GM12875 (cell line): ENCODE data around the gene GLTPD2.

ENCODE experiments used
- H3K4me3 ChIP-seq: one replicate; pipeline ENCODE4 v1.5.1; 2011; ENCODE audit warnings: low read depth, low read length, control low read depth
- TF ChIP-seq, protein P1 (sequence below): IDR thresholded peaks from 2 replicates; pipeline ENCODE4 v1.5.1; 2011; ENCODE audit warnings: low read depth, mild to moderate bottlenecking, control low read depth, inconsistent platforms, low read length, moderate library complexity, borderline replicate concordance; ENCODE audit not compliant: insufficient read depth

The GLTPD2 gene

GRCh38 chr17:4806777-4807604, 18.2 kb downstream of the GLTPD2 start, which contains the start of gene PLD2:
TSS of gene PLD2 (plus strand) at chr17:4807152. CDS start at chr17:4807773, 621 bp downstream.
- peak within 1 kb of the TSS; percentile 88 for H3K4me3 ChIP-seq
- TF ChIP-seq, protein P1, sequence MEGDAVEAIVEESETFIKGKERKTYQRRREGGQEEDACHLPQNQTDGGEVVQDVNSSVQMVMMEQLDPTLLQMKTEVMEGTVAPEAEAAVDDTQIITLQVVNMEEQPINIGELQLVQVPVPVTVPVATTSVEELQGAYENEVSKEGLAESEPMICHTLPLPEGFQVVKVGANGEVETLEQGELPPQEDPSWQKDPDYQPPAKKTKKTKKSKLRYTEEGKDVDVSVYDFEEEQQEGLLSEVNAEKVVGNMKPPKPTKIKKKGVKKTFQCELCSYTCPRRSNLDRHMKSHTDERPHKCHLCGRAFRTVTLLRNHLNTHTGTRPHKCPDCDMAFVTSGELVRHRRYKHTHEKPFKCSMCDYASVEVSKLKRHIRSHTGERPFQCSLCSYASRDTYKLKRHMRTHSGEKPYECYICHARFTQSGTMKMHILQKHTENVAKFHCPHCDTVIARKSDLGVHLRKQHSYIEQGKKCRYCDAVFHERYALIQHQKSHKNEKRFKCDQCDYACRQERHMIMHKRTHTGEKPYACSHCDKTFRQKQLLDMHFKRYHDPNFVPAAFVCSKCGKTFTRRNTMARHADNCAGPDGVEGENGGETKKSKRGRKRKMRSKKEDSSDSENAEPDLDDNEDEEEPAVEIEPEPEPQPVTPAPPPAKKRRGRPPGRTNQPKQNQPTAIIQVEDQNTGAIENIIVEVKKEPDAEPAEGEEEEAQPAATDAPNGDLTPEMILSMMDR, result no peak

DNA sequence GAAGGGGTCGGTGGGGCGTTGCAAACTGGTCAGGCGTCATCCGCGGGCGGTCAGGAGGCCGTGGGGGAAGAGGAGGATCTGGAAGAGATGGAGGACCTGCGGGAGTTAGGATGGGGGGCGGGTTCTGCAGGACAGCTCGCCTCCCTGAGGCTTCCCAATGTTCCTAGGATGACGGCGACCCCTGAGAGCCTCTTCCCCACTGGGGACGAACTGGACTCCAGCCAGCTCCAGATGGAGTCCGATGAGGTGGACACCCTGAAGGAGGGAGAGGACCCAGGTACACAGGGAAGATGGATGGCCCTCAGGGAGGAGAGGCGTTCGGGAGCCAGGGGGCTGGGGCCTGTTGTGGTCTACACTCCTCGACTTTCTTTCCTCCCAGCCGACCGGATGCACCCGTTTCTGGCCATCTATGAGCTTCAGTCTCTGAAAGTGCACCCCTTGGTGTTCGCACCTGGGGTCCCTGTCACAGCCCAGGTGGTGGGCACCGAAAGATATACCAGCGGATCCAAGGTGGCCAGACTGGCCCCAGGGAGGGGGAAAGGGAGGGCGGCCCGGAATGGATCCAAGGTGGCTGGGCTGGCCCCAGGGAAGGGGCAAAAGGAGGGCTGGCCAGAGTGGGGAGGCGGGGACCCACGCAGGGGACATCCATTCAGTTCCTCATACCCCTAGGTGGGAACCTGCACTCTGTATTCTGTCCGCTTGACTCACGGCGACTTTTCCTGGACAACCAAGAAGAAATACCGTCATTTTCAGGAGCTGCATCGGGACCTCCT, 19.0 kb downstream of the GLTPD2 start:
- peak overlapping the region; percentile 88 for H3K4me3 ChIP-seq
- TF ChIP-seq, protein P1, result no peak

DNA sequence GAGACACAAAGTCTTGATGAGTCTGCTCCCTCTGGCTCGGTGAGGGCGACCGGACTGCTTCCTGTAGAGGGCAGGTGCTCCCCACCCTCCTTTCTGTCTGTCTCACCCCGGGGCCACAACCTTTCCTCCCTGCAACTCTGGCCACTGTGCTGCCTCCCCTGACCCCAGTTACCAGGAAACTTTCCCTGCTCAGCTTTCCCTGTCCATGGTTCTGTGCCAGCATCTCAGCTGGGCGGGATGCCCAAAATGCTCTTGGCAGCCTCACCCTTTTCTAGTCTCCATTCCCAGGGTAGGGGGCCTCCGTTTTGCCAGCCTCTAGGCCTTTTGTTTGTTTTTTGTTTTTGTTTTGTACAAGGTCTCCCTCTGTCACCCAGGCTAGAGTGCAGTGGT, 19.6 kb downstream of the GLTPD2 start:
- TF ChIP-seq, protein P1, result no peak
- H3K4me3 ChIP-seq, result no peak overlapping the region

- H3K4me3 ChIP-seq, result no peak overlapping the region
- TF ChIP-seq, protein P1, result no peak
These were observed 22.0 kb downstream of the GLTPD2 start for GRCh38 chr17:4810696-4811290.

DNA sequence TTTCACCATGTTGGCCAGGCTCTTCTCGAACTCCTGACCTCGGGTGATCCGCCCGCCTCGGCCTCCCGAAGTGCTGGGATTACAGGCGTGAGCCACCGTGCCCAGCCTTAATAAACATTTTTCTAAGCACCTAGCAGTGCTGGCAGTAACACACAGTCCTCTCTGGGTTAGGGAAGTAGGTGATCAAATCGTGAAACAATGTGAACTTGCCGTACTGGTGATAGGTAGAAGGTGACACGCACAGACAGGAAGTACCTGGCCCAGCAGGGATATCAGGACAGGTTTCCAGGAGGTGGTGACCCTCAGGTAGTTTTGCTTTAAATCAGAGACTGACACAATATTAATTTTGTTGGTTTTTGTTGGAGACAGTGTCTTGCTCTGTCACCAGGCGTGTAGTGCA, 22.7 kb downstream of the GLTPD2 start:
- no peak overlapping the region for H3K4me3 ChIP-seq
- TF ChIP-seq, protein P1, result no peak

GRCh38 chr17:4812690-4813089, 23.9 kb downstream of the GLTPD2 start:
- TF ChIP-seq, protein P1, result no peak
- no peak overlapping the region for H3K4me3 ChIP-seq
